KMS-11 (cell line): Measurements from ENCODE around the gene SMARCB1.

Experiments
- H2AFZ ChIP-seq: fragments of 200-600 bp; sonication (generic); 2 replicates; pipeline ENCODE4 v1.6.1; 2016; ENCODE audit warnings: antibody characterized with exemption, mixed run types, low read depth
- H3K27ac ChIP-seq: fragments of 200-600 bp; sonication (generic); 2 replicates; pipeline ENCODE4 v1.6.1; 2016; ENCODE audit warnings: mild to moderate bottlenecking, mixed run types
- H3K27me3 ChIP-seq: fragments of 200-600 bp; sonication (generic); 2 replicates; pipeline ENCODE4 v1.6.1; 2017; ENCODE audit warnings: mild to moderate bottlenecking, low read depth, mixed run types, moderate library complexity; ENCODE audit not compliant: insufficient read depth
- H3K36me3 ChIP-seq: fragments of 200-600 bp; sonication (generic); 2 replicates; pipeline ENCODE4 v1.6.1; 2017; ENCODE audit warnings: mild to moderate bottlenecking, mixed run types; ENCODE audit not compliant: insufficient read depth
- H3K4me1 ChIP-seq: fragments of 200-600 bp; sonication (generic); 2 replicates; pipeline ENCODE4 v1.6.1; 2016; ENCODE audit warnings: mild to moderate bottlenecking, low read depth, mixed run types; ENCODE audit not compliant: poor library complexity, severe bottlenecking
- H3K4me2 ChIP-seq: fragments of 200-600 bp; sonication (generic); 2 replicates; pipeline ENCODE4 v1.7.0; 2016; ENCODE audit warnings: mild to moderate bottlenecking, mixed run types
- H3K4me3 ChIP-seq: fragments of 200-600 bp; sonication (generic); IDR thresholded peaks from 2 replicates; pipeline ENCODE4 v1.6.1; 2017; ENCODE audit warnings: low read depth, low read length, mixed read lengths; ENCODE audit not compliant: insufficient read depth
- H3K79me2 ChIP-seq: fragments of 200-600 bp; sonication (generic); 2 replicates; pipeline ENCODE4 v1.6.1; 2016; ENCODE audit warnings: low read depth, mixed run types; ENCODE audit not compliant: insufficient read depth
- H3K9ac ChIP-seq: fragments of 200-600 bp; sonication (generic); 2 replicates; pipeline ENCODE4 v1.6.1; 2016; ENCODE audit warnings: mild to moderate bottlenecking, mixed run types
- H4K20me1 ChIP-seq: fragments of 200-600 bp; sonication (generic); 2 replicates; pipeline ENCODE4 v1.6.1; 2016; ENCODE audit warnings: mild to moderate bottlenecking, mixed run types; ENCODE audit not compliant: insufficient read depth
- CTCF ChIP-seq: fragments of 200-600 bp; sonication (generic); conservative IDR thresholded peaks from 2 replicates; pipeline ENCODE4 v1.6.1; 2017; ENCODE audit warnings: low read depth, mild to moderate bottlenecking, antibody characterized with exemption, low read length, moderate library complexity, mixed read lengths

The SMARCB1 gene

GRCh38 chr22:23883658-23884057 is 96.9 kb downstream of the SMARCB1 start:
- Histone ChIP-seq H3K4me1 (no peaks in the 10 kb centered on the region), H3K4me2 (no peak overlapping the region), H3K4me3 (no peak overlapping the region)

GRCh38 chr22:23884140-23884539 is 97.4 kb downstream of the SMARCB1 start:
- Histone ChIP-seq H3K27me3 (no peaks in the 10 kb centered on the region), H4K20me1 (no peaks in the 10 kb centered on the region), H3K27ac (no peak overlapping the region), H2AFZ (no peak overlapping the region), H3K9ac (no peak overlapping the region), H3K4me2 (no peak overlapping the region), H3K79me2 (no peaks in the 10 kb centered on the region), H3K4me3 (no peak overlapping the region), H3K36me3 (no peaks in the 10 kb centered on the region), H3K4me1 (no peaks in the 10 kb centered on the region)
- no peak for TF ChIP-seq CTCF

More at GRCh38 chr22:23883658-23884057, 96.9 kb downstream of the SMARCB1 start:
- Histone ChIP-seq H3K79me2 (no peaks in the 10 kb centered on the region), H3K27me3 (no peaks in the 10 kb centered on the region), H4K20me1 (no peaks in the 10 kb centered on the region), H3K36me3 (no peaks in the 10 kb centered on the region), H3K9ac (no peak overlapping the region), H3K27ac (no peak overlapping the region), H2AFZ (no peak overlapping the region)
- no peak for TF ChIP-seq CTCF
